ENCODE measurements around the gene TGIF2. TPM values are rescaled to one million over a fixed set of nuclear protein-coding genes. Genes with fewer than 3 reads are reported as not detected.
A peak's percentile ranks its signal among the peaks of the same experiment; 100 is the strongest.

TGIF2 gene
- total and polyA plus RNA-seq, 2 donors (not counting 3 experiments of a cell fraction or from before 2014, with no cell fraction given) = 18.9 to 21.0 TPM

- H3K4me2 ChIP-seq (ENCODE audit: insufficient read depth, low read length) = no peak overlapping the region
- no peaks in the 10 kb centered on the region for H3K36me3 ChIP-seq (ENCODE audit: control insufficient read depth in 2 of 2, extremely low read depth in 1 of 2, insufficient read depth in 2 of 2, low read length in 2 of 2)
- ChIA-PET CTCF (interaction anchor here (0.9 to 3.1 kb wide), 4 partner anchors 12 to 34 kb away, joined by 3 to 10 read pairs (median 5); partner anchors contain the start of gene RAB5IF), POLR2A (interaction anchor here (0.6 kb wide), 1 partner anchor 12 kb away, joined by 3 read pairs; no protein-coding TSS in a partner anchor)
- dilution Hi-C loops (cut with MboI; ENCODE audit: extremely low pct_ligation_motif_present, low sequenced_read_pairs) = no loop called here
- H3K27ac ChIP-seq (ENCODE audit: insufficient read depth, low read depth, low read length) = no peak overlapping the region
- no peak overlapping the region for H3K4me3 ChIP-seq (replicated peaks in 1 of 3; ENCODE audit: insufficient read depth in 1 of 3, low read depth in 1 of 3, low read length in 3 of 3)
- H3K9ac ChIP-seq (replicated peaks; ENCODE audit: extremely low read depth, insufficient read depth, low read length) = no peak overlapping the region
- TF ChIP-seq GATA2 (IDR thresholded peaks at IDR 0.05; ENCODE audit: insufficient read depth, insufficient read length, low read depth, low read length) (no peak), MAX (IDR thresholded peaks at IDR 0.05; ENCODE audit: insufficient read depth, insufficient read length) (no peak), EZH2 (IDR thresholded peaks at IDR 0.05; ENCODE audit: borderline replicate concordance, low read depth, low read length, severe bottlenecking) (no peak), POLR2AphosphoS5 (IDR thresholded peaks at IDR 0.05; ENCODE audit: insufficient read depth, low read depth, low read length) (no peak), POLR2A (IDR thresholded peaks at IDR 0.05; ENCODE audit: low read depth, low read length) (no peak), FOS (IDR thresholded peaks at IDR 0.05; ENCODE audit: borderline replicate concordance, insufficient read depth, low read length) (no peak), CTCF (IDR thresholded peaks at IDR 0.05; ENCODE audit: extremely low read depth in 1 of 2, insufficient read depth in 1 of 2, low read depth in 1 of 2, low read length in 2 of 2) (no peak), JUN (IDR thresholded peaks at IDR 0.05; ENCODE audit: borderline replicate concordance, insufficient read depth, insufficient read length, low read depth) (no peak), MYC (IDR thresholded peaks at IDR 0.05; ENCODE audit: low read depth, low read length) (no peak)
- BruUV-seq (replicated peaks) = no TSS peak
- no peak for DNase-seq (ENCODE audit: low read depth, low spot score)
- peaks cover 24% of the 10 kb centered on the region for H3K4me1 ChIP-seq (ENCODE audit: control insufficient read depth, extremely low read depth, insufficient read depth, low read length)
- no peak overlapping the region for H2AFZ ChIP-seq (ENCODE audit: low read depth, low read length)
- FAIRE-seq = peak; percentile 18
- no peaks in the 10 kb centered on the region for H4K20me1 ChIP-seq (replicated peaks; ENCODE audit: control insufficient read depth, extremely low read depth, insufficient read depth, low read length)
- no peaks in the 10 kb centered on the region for H3K27me3 ChIP-seq (ENCODE audit: control insufficient read depth in 2 of 2, insufficient read depth in 2 of 2, low read length in 2 of 2)
- H3K9me1 ChIP-seq (replicated peaks; ENCODE audit: control insufficient read depth, extremely low read depth, insufficient read depth, low read length) = no peaks in the 10 kb centered on the region
- H3K79me2 ChIP-seq (ENCODE audit: control insufficient read depth, insufficient read depth, low read length) = peaks cover 24% of the 10 kb centered on the region
- no peaks in the 10 kb centered on the region for H3K9me3 ChIP-seq (replicated peaks; ENCODE audit: control insufficient read depth, insufficient read depth, low read length)
- intact Hi-C loops (cut with micrococcal nuclease) = loop anchor here (2.0 kb wide), 3 partner anchors 15 to 201 kb away; partner anchors contain the start of gene DSN1
Measured at GRCh38 chr20:36571564-36572504, 1.6 kb upstream of the TGIF2 start.
